ENCODE data around the gene GCSAM.

Gene GCSAM, protein sequence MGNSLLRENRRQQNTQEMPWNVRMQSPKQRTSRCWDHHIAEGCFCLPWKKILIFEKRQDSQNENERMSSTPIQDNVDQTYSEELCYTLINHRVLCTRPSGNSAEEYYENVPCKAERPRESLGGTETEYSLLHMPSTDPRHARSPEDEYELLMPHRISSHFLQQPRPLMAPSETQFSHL

GRCh38 chr3:112132975-112133448 is at the start of gene GCSAM:
Gene GCSAM, minus strand, starts transcription at chr3:112133248. Its CDS starts 128 bp downstream, at chr3:112133120.
- Histone ChIP-seq H3K4me3 (ENCODE audit: low read depth in 1 of 2, low read length in 1 of 2) (peak within 1 kb of the TSS in 1 of 2 experiments; percentile 2), H3K27ac (peak within 1 kb of the TSS; percentile 73)

GRCh38 chr3:112175646-112176045 is 42.6 kb upstream of the GCSAM start:
- Histone ChIP-seq H3K27ac (no peak overlapping the region), H3K4me1 (ENCODE audit: control insufficient read depth in 1 of 2, insufficient read depth in 1 of 2, low read depth in 1 of 2, low read length in 1 of 2) (no peaks in the 10 kb centered on the region), H3K4me3 (ENCODE audit: low read depth in 1 of 2, low read length in 1 of 2) (no peak overlapping the region), H3K27me3 (no peaks in the 10 kb centered on the region), H3K9me3 (no peaks in the 10 kb centered on the region), H3K36me3 (no peaks in the 10 kb centered on the region)
- TF ChIP-seq, protein P1, sequence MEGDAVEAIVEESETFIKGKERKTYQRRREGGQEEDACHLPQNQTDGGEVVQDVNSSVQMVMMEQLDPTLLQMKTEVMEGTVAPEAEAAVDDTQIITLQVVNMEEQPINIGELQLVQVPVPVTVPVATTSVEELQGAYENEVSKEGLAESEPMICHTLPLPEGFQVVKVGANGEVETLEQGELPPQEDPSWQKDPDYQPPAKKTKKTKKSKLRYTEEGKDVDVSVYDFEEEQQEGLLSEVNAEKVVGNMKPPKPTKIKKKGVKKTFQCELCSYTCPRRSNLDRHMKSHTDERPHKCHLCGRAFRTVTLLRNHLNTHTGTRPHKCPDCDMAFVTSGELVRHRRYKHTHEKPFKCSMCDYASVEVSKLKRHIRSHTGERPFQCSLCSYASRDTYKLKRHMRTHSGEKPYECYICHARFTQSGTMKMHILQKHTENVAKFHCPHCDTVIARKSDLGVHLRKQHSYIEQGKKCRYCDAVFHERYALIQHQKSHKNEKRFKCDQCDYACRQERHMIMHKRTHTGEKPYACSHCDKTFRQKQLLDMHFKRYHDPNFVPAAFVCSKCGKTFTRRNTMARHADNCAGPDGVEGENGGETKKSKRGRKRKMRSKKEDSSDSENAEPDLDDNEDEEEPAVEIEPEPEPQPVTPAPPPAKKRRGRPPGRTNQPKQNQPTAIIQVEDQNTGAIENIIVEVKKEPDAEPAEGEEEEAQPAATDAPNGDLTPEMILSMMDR (IDR thresholded peaks at IDR 0.05) = no peak

More at GRCh38 chr3:112132975-112133448, at the start of gene GCSAM:
- Histone ChIP-seq H3K9me3 (no peaks in the 10 kb centered on the region), H3K27me3 (no peaks in the 10 kb centered on the region), H3K4me1 (ENCODE audit: control insufficient read depth in 1 of 2, insufficient read depth in 1 of 2, low read depth in 1 of 2, low read length in 1 of 2) (peaks cover 23 to 54% of the 10 kb centered on the region in 2 experiments), H3K36me3 (no peaks in the 10 kb centered on the region)
- TF ChIP-seq, protein P1 (IDR thresholded peaks at IDR 0.05) = no peak

DNA sequence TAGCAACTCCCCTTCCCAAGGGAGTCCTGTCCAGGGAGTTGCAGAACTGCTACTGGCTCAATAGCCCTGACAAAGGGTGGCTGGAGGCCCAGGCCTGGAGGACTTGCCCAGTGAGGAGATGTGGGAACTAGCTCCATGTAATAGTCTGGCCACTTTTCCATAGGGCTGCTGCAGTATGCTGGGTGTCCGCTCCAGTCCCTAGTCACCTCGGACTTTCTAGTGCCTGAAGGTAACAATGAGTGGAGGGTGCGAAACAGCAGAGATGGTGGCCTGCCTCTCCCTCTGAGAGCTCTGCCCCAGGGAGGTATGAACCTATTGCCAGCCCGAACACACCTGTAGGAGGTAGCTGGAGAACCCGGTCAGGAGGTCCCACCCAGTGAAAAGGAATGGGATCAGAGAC is 42.0 kb upstream of the GCSAM start:
- no peak overlapping the region for H3K27ac ChIP-seq
- H3K9me3 ChIP-seq = no peaks in the 10 kb centered on the region
- no peaks in the 10 kb centered on the region for H3K36me3 ChIP-seq
- no peak overlapping the region for H3K4me3 ChIP-seq (ENCODE audit: low read depth in 1 of 2, low read length in 1 of 2)
- TF ChIP-seq, protein P1 (IDR thresholded peaks at IDR 0.05) = no peak
- H3K4me1 ChIP-seq (ENCODE audit: control insufficient read depth in 1 of 2, insufficient read depth in 1 of 2, low read depth in 1 of 2, low read length in 1 of 2) = no peaks in the 10 kb centered on the region
- H3K27me3 ChIP-seq = no peaks in the 10 kb centered on the region

DNA sequence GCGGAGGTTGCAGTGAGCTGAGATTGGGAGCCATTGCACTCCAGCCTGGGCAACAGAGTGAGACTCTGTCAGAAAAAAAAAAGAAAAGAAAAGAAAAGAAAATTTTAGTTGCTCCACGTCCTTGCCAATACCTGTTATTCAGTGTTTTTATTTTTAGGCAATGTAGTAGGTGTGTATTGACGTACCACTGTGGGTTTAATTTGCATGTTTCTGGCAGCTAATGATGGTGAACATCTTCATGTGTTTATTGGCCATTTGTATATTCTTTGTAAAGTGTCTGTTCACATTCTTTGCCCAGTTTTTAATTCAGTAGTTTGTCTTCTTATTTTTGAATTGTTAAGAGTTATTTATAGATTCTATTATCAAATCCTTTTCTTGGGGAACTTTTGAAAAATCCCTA is 38.1 kb upstream of the GCSAM start:
- H3K27me3 ChIP-seq = no peaks in the 10 kb centered on the region
- H3K4me1 ChIP-seq (ENCODE audit: control insufficient read depth in 1 of 2, insufficient read depth in 1 of 2, low read depth in 1 of 2, low read length in 1 of 2) = no peaks in the 10 kb centered on the region
- no peaks in the 10 kb centered on the region for H3K36me3 ChIP-seq
- no peaks in the 10 kb centered on the region for H3K9me3 ChIP-seq
- TF ChIP-seq, protein P1 (IDR thresholded peaks at IDR 0.05) = no peak
- H3K4me3 ChIP-seq (ENCODE audit: low read depth in 1 of 2, low read length in 1 of 2) = no peak overlapping the region
- no peak overlapping the region for H3K27ac ChIP-seq

GRCh38 chr3:112170046-112170445 is 37.0 kb upstream of the GCSAM start:
- TF ChIP-seq, protein P1 (IDR thresholded peaks at IDR 0.05) = no peak
- H3K9me3 ChIP-seq = no peaks in the 10 kb centered on the region
- no peak overlapping the region for H3K4me3 ChIP-seq (ENCODE audit: low read depth in 1 of 2, low read length in 1 of 2)
- no peaks in the 10 kb centered on the region for H3K36me3 ChIP-seq
- no peaks in the 10 kb centered on the region for H3K27me3 ChIP-seq
- H3K27ac ChIP-seq = no peak overlapping the region
- H3K4me1 ChIP-seq (ENCODE audit: control insufficient read depth in 1 of 2, insufficient read depth in 1 of 2, low read depth in 1 of 2, low read length in 1 of 2) = no peaks in the 10 kb centered on the region
